GM18907 (cell line): ENCODE results near the gene RPS8.
"Not testable (repeated sequence)": the region's sequence is repeated elsewhere in the genome, so short reads cannot be mapped to it uniquely, and the experiment has no call there.

Source experiments
- ATAC-seq: cut with Tn5 transposase; IDR thresholded peaks from one replicate; pipeline ENCODE4 v1.9.1; 2021; ENCODE audit warnings: mild to moderate bottlenecking, moderate library complexity; ENCODE audit not compliant: unreplicated experiment

The RPS8 gene

GRCh38 chr1:44780583-44781121 is 5.3 kb downstream of the RPS8 start:
- ATAC-seq: no peak

GRCh38 chr1:44783697-44784093 is 8.4 kb downstream of the RPS8 start:
- ATAC-seq: no peak

GRCh38 chr1:44784094-44785028 is 9.0 kb downstream of the RPS8 start:
- no peak for ATAC-seq

GRCh38 chr1:44785029-44785380 is 9.7 kb downstream of the RPS8 start:
- no peak for ATAC-seq

- ATAC-seq: no peak
Measured at GRCh38 chr1:44785501-44786137, 10.3 kb downstream of the RPS8 start.

DNA sequence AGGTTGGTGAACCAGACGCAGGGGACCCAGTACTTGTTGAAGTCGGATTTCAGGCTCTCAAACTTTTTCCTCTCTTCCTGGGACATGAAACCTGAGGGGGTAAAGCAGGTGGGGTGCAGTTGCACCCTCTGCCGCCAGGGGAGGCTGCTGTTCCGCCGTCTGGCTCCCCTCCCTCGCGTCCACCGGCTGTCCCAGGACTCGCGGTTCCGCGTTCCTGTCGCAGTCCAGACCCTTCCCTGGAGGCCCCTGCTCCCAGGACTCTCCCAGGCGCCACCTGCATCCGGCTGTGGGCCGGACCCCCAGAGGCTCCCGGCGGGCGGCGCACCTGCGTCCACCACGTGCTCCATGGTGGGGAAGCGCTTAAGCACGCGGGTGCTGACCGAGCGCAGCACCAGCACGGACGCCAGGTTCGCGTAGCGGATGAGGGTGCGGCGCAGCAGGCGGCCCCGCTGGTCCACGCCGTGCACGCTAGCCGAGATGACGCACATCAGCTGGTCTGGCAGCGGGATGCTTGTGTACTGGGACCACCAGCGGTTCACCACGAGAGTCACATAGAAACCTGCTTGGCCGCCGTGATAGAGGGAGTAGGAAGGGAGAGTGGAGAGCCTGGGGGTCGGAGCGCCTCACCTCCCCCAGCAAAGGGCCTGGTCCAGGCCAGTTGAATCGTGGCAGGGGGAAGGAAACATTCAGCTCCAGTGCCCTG is 10.9 kb downstream of the RPS8 start:
- ATAC-seq: peak; percentile 47

DNA sequence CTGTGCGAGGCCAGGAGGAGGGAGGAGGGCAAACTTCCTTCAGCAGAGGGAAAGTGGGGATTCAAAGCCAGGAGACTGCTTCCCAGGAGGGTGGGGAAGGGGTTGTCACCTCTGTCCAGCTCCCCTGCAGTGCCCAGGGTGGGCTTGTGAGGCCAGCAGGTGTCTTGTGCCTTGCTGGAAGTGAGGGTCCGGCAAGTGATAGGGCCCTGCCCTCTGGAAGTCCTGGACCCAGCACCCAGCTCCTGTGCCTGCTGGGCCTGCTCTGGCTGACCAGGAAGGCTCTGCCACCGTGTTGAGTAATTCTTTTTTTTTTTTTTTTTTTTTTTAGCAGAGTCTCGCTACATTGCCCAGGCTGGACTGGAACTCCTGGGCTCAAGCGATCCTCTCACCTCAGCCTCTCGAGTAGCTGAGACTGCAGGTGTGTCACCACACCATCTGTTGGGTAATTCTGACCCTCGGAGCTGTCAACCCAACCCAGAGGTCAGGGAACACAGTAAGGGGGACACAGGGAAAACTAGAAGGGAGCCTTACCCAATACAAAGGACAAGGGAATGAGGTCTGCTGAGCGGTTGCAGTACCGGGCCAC is 11.6 kb downstream of the RPS8 start:
- no peak for ATAC-seq

DNA sequence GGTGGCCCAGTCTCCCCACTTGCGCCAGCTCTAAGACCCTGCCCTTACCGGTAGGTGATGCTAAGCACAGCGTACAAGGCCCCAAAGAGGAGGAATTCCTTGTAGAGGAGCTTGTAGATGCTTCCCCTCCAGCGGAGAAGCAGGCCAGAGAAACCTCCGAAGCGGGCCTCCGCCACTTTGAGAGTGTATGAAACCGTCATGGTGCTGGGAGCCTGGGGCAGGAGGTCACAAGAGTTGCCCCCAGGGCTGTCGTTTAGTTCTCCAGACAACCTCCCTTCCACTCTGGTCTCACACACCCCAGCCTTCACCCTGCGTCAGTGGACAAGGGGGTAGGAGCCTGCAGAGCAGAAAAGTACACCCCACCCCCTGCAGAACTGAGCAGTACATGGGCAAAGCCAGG is 12.2 kb downstream of the RPS8 start:
- ATAC-seq: no peak

DNA sequence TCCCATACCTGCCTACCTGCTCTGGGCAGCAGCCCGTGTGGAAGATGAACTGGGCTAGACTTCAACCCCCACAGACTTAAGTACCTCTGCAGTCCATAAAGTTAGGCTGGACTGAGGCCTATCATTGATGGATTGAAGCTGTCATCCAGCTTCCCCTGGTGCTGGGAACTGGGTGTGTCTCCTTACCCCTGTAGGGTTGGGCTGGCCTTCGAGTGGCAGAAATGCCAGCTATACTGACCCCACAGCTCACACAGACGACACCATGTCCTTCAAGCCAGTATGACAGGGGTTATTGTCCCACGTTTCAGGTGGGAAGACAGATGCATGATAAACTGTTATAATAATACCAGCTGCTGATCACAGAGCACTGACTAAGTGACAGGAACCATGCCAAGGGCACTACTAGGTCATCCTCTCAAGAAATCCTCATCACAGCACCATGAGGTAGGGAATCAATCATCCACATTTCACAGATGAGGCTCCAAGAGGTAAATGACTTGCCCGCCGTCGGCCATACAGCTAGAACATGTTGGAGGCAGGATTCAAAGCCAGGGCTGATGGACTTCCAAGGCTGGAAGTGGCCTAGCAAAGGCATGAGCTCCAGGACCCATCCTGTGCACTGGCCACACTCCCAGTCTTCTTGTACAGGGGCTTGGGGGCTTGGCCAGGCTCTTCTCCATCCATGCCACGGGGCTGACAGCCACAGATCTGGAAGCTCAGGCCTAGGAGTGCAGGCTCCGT is 12.9 kb downstream of the RPS8 start, which contains the start of gene BEST4:
Gene BEST4, minus strand, starts transcription at position 51 of the 741 bp plus-strand sequence. CDS start 465 bp downstream, outside the sequence.
- no peak for ATAC-seq

GRCh38 chr1:44790968-44791801 is 15.8 kb downstream of the RPS8 start:
- ATAC-seq: no peak

- ATAC-seq: no peak
Measured at GRCh38 chr1:44792736-44793502, 17.6 kb downstream of the RPS8 start.

- ATAC-seq: not testable (repeated sequence)
Measured at GRCh38 chr1:44797886-44798285, 22.5 kb downstream of the RPS8 start.

DNA sequence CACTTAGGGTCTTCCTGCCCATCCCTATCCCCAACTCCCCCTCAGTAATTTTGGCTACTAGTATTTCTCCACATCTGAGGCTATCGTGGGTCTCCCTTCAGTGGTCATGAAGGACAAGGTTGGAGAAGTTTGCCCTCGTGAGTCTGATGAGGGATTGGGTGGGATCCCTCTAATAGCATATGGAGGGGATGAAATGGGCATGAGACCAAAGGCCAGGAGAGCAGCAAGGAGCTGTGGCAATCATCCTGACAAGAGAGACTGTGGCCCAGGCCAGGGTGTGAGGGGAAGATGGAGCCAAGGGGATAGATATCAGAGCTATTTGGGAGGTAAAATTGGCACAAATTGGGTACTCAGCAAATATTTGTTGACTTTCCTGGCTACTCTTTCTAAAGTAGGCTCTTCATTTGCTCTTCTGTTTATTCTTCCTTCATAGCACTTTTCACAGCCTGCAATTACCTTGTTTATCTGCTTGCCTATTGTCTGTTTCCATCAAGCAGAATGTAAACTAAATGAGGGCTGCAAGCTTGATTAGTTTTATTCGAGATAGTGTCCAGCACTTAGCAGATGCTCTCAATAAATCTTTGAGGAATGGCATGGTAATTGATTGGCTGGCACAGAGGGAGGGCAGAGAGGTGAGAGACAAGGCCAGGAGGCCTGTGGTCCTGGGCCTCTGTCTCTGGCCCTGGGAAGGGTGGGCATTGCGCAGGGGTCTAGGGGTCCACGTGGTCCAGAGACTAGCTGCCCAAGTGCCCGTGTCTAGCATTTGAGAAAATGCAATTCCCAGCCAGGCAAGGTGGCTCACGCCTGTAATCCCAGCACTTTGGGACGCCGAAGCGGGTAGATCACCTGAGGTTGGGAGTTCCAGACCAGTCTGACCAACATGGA is 23.4 kb downstream of the RPS8 start:
- no peak for ATAC-seq

DNA sequence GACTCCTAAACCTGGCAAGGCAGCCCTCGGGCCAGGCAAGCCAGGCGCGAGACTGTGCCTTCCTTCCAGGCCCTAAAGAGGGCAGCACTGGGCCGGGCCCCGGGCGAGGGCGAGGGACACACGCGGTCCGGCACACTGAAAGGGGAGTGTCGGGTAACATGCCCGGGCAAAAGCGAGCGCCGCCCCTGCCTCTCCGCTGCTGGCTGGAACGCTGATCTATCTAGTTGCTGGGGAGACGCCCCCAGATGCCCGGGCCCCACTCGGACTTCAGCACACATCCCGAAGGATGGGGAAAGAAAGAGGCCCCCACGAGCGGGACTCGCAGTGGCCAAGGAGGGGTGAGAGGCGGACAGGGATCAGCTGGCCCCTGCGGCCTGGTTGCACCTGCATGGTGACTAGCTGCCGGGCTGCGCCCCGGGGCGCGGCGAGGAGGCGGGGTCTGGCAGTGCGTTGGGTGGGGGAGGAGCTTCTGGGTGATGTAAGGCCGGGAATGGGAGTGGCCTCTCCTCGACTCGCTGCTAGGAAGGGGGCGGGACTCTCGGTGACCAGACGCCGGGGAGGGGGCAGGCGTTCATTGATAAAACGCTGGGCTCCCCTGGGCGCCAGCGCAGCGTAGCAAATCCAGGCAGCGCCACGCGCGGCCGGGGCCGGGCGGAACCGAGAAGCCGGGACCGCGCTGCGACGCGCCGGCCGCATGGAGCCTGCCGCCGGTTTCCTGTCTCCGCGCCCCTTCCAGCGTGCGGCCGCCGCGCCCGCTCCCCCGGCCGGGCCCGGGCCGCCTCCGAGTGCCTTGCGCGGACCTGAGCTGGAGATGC is 24.6 kb downstream of the RPS8 start, which contains the start of gene PLK3:
Gene PLK3, plus strand, starts transcription at position 608 of the 815 bp plus-strand sequence. Its CDS starts 87 bp downstream, at position 695.
- ATAC-seq: peak; percentile 82

GRCh38 chr1:44801491-44802305 is 26.4 kb downstream of the RPS8 start:
- ATAC-seq: no peak
